Naive thymus-derived CD4-positive, alpha-beta T cell (primary cell): Measurements from ENCODE around the gene B3GLCT. TPM values are rescaled to one million over a fixed set of nuclear protein-coding genes. Genes with fewer than 3 reads are reported as not detected.

Experiments used
- ATAC-seq: fragments of 150-1000 bp; cut with Tn5 transposase; 2 replicates; pipeline ENCODE4 v1.10.0; 2021; ENCODE audit warnings: mild to moderate bottlenecking, moderate library complexity
- CTCF ChIA-PET: fragments of 350-600 bp; sonication (Branson Sonifier 250); formaldehyde crosslinking; loops from one replicate; lab custom pipeline; 2021; ENCODE audit warnings: antibody characterized with exemption; lab: Charles Lee
- POLR2A ChIA-PET: fragments of 350-600 bp; sonication (Branson Sonifier 250); formaldehyde crosslinking; loops from one replicate; lab custom pipeline; 2021; ENCODE audit warnings: antibody characterized with exemption, inconsistent platforms; lab: Charles Lee
- DNase-seq, 9 donors: peaks; one replicate each; pipeline versions ENCODE4 v3.0.0 to v3.0.0-alpha.2; 2020 to 2022; ENCODE audit warnings: mixed read lengths in 1 of 9
- H3K27ac ChIP-seq: one replicate; pipeline ENCODE4 v1.7.0; 2013; ENCODE audit warnings: mild to moderate bottlenecking, low read depth, low read length, moderate library complexity
- H3K27me3 ChIP-seq, 2 donors: one replicate each; pipeline ENCODE4 v1.7.0; 2013; ENCODE audit warnings: low read length in 2 of 2, mild to moderate bottlenecking in 2 of 2, moderate library complexity in 2 of 2; ENCODE audit not compliant: control insufficient read depth in 2 of 2, insufficient read depth in 2 of 2
- H3K36me3 ChIP-seq, 3 experiments: 1 replicate in 2 of 3; 2 replicates in 1 of 3; pipeline ENCODE4 v1.7.0; 2013; ENCODE audit warnings: low read length in 3 of 3, mild to moderate bottlenecking in 3 of 3, moderate library complexity in 1 of 3; ENCODE audit not compliant: insufficient read depth in 3 of 3, control insufficient read depth in 2 of 3
- H3K4me1 ChIP-seq, 2 donors: one replicate each; pipeline ENCODE4 v1.7.0; 2013; ENCODE audit warnings: low read length in 2 of 2, mild to moderate bottlenecking in 2 of 2, moderate library complexity in 1 of 2; ENCODE audit not compliant: control insufficient read depth in 2 of 2, insufficient read depth in 2 of 2
- H3K4me3 ChIP-seq: 2 replicates; pipeline ENCODE4 v1.7.0; 2013; ENCODE audit warnings: mild to moderate bottlenecking, low read length
- H3K9me3 ChIP-seq, 3 experiments: 1 replicate in 2 of 3; 2 replicates in 1 of 3; pipeline ENCODE4 v1.7.0; 2013; ENCODE audit warnings: low read length in 3 of 3; ENCODE audit not compliant: control insufficient read depth in 2 of 3
- H3K27ac Mint-ChIP-seq, 9 donors: one replicate each; pipeline ENCODE4 v1.8.0; 2020 to 2022; ENCODE audit warnings: mixed read lengths in 9 of 9, mild to moderate bottlenecking in 8 of 9, moderate library complexity in 5 of 9, inconsistent platforms in 2 of 9
- H3K27me3 Mint-ChIP-seq, 5 donors: one replicate each; pipeline ENCODE4 v1.8.0; 2021 to 2022; ENCODE audit warnings: mixed read lengths in 5 of 5, mild to moderate bottlenecking in 1 of 5
- H3K36me3 Mint-ChIP-seq, 5 donors: one replicate each; pipeline ENCODE4 v1.8.0; 2020 to 2022; ENCODE audit warnings: mixed read lengths in 5 of 5, mild to moderate bottlenecking in 3 of 5, inconsistent platforms in 1 of 5
- H3K4me1 Mint-ChIP-seq, 7 donors: one replicate each; pipeline ENCODE4 v1.8.0; 2020 to 2022; ENCODE audit warnings: mixed read lengths in 7 of 7, mild to moderate bottlenecking in 3 of 7, inconsistent platforms in 1 of 7
- H3K4me3 Mint-ChIP-seq, 10 donors: one replicate each; pipeline ENCODE4 v1.8.0; 2020 to 2022; ENCODE audit warnings: mild to moderate bottlenecking in 10 of 10, mixed read lengths in 10 of 10, moderate library complexity in 6 of 10, inconsistent platforms in 2 of 10
- H3K9me3 Mint-ChIP-seq, 11 donors: one replicate each; pipeline ENCODE4 v1.8.0; 2020 to 2022; ENCODE audit warnings: mixed read lengths in 11 of 11, mild to moderate bottlenecking in 4 of 11, inconsistent platforms in 1 of 11, moderate library complexity in 1 of 11
- intact Hi-C, 2 donors: fragments of 100-400 bp; cut with micrococcal nuclease; formaldehyde crosslinking; loops; one replicate each; pipeline ENCODE4 v1.15.1; 2023
- polyA plus RNA-seq, 2 donors: library from polyadenylated mRNA; unstranded; fragments of 300-500 nt; fragmentation: Illumina TruSeq; gene quantifications; one replicate each; pipeline ENCODE4 v1.2.3, GENCODE V29; 2021
- total RNA-seq, 6 experiments: library from RNA in 5 of 6; stranded (reverse) in 5 of 6; gene quantifications; 1 replicate in 5 of 6; 2 replicates in 1 of 6; pipeline ENCODE4 v1.2.3 and lab custom pipeline; 2021 to 2026

Gene B3GLCT
- total and polyA plus RNA-seq, 7 experiments from 2014 or later, result 3.7 to 5.3 (median 4.5) TPM

- intact Hi-C loops, result no loop called here
- H3K9me3 Mint-ChIP-seq, result peaks cover 0 to 3% (median 0%) of the 10 kb centered on the region in 11 donors
- H3K4me3 Mint-ChIP-seq, result no peak overlapping the region
- no peak for DNase-seq
- Histone ChIP-seq H3K4me3 (no peak overlapping the region), H3K27ac (no peak overlapping the region), H3K9me3 (no peaks in the 10 kb centered on the region), H3K4me1 (no peaks in the 10 kb centered on the region), H3K36me3 (no peaks in the 10 kb centered on the region), H3K27me3 (no peaks in the 10 kb centered on the region)
- no peak for ATAC-seq
- H3K4me1 Mint-ChIP-seq, result peaks cover 0 to 6% (median 0%) of the 10 kb centered on the region in 7 donors
- ChIA-PET CTCF (no interaction called here), POLR2A (no interaction called here)
- H3K27me3 Mint-ChIP-seq, result peaks cover 0 to 21% (median 12%) of the 10 kb centered on the region in 5 donors
- peaks cover 0 to 3% (median 0%) of the 10 kb centered on the region in 5 donors for H3K36me3 Mint-ChIP-seq
- H3K27ac Mint-ChIP-seq, result no peak overlapping the region
Measured at GRCh38 chr13:31191748-31192147, 8.0 kb upstream of the B3GLCT start.

DNA sequence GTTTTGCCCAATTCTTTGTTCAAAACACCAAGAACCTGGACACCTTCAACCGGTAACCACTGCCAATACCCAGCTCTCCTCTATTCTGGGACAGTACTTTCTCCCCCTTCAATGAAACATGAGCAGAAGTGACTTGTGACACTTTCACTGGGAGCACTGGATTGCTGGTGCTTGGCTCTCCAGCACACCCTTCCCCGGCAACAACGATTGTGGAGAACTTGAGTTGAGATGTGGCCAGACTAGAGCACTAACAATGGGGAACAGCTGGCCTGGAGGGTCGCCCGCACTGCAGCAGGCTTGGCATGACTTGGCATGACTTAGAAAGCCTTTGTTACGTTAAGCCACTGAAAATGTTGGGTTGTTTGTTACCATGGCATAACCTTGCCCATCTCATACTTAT lies 7.5 kb upstream of the B3GLCT start:
- peaks cover 0 to 6% (median 0%) of the 10 kb centered on the region in 7 donors for H3K4me1 Mint-ChIP-seq
- peaks cover 0 to 3% (median 0%) of the 10 kb centered on the region in 11 donors for H3K9me3 Mint-ChIP-seq
- ATAC-seq (no peak), DNase-seq (no peak)
- Histone ChIP-seq H3K4me3 (no peak overlapping the region), H3K9me3 (no peaks in the 10 kb centered on the region), H3K27ac (no peak overlapping the region), H3K4me1 (no peaks in the 10 kb centered on the region), H3K27me3 (no peaks in the 10 kb centered on the region), H3K36me3 (no peaks in the 10 kb centered on the region)
- intact Hi-C loops, result no loop called here
- H3K36me3 Mint-ChIP-seq, result peaks cover 0 to 2% (median 0%) of the 10 kb centered on the region in 5 donors
- no peak overlapping the region for H3K4me3 Mint-ChIP-seq
- ChIA-PET POLR2A (no interaction called here), CTCF (no interaction called here)
- peaks cover 0 to 20% (median 12%) of the 10 kb centered on the region in 5 donors for H3K27me3 Mint-ChIP-seq
- H3K27ac Mint-ChIP-seq, result no peak overlapping the region

GRCh38 chr13:31195616-31196015 lies 4.2 kb upstream of the B3GLCT start:
- H3K27me3 Mint-ChIP-seq, result peaks cover 0 to 27% (median 0%) of the 10 kb centered on the region in 5 donors
- H3K4me1 ChIP-seq, result no peaks in the 10 kb centered on the region
- no peaks in the 10 kb centered on the region for H3K9me3 Mint-ChIP-seq
- no peaks in the 10 kb centered on the region for H3K27me3 ChIP-seq
- H3K36me3 Mint-ChIP-seq, result no peaks in the 10 kb centered on the region
- ATAC-seq (no peak), DNase-seq (no peak)
- peaks cover 4 to 11% (median 8%) of the 10 kb centered on the region in 7 donors for H3K4me1 Mint-ChIP-seq
- H3K4me3 ChIP-seq, result no peak overlapping the region
- POLR2A ChIA-PET, result interaction anchor here (0.6 to 0.7 kb wide), 2 partner anchors 23 to 48 kb away, joined by 3 read pairs; no protein-coding TSS in a partner anchor
- no peaks in the 10 kb centered on the region for H3K9me3 ChIP-seq
- H3K27ac ChIP-seq, result no peak overlapping the region
- H3K36me3 ChIP-seq, result no peaks in the 10 kb centered on the region
- H3K27ac Mint-ChIP-seq, result no peak overlapping the region
- CTCF ChIA-PET, result no interaction called here
- intact Hi-C loops, result no loop called here
- H3K4me3 Mint-ChIP-seq, result no peak overlapping the region

DNA sequence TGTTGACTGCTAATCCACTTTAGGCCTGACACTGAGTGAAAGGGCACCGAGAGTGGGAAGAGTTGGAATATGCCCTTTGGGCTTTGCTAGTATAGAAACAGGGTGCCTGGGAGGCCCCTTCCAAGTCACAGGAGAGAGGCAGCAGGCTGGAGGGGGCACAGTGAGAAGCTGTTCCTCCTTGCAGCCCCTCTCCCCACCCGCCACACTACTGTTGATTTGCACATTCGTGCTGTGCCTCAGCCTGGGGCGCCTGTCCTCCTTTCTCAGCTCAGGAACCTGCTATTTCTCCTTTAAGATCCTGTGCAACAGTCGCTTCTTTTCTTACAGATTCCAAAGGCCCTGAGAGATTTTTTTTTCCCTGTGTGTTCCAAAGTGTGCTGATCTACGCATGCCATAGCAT lies 2.8 kb upstream of the B3GLCT start:
- DNase-seq (no peak), ATAC-seq (no peak)
- peaks cover 5 to 6% of the 10 kb centered on the region in 2 donors for H3K4me1 ChIP-seq
- no peak overlapping the region for H3K4me3 Mint-ChIP-seq
- ChIA-PET POLR2A (no interaction called here), CTCF (interaction anchor here (0.7 kb wide), 1 partner anchor 39 kb away, joined by 3 read pairs; no protein-coding TSS in a partner anchor)
- no peaks in the 10 kb centered on the region for H3K36me3 Mint-ChIP-seq
- H3K4me1 Mint-ChIP-seq, result peaks cover 12 to 23% (median 14%) of the 10 kb centered on the region in 7 donors
- H3K9me3 Mint-ChIP-seq, result no peaks in the 10 kb centered on the region
- no peak overlapping the region for H3K27ac Mint-ChIP-seq
- no peak overlapping the region for H3K27ac ChIP-seq
- peaks cover 0 to 28% (median 0%) of the 10 kb centered on the region in 5 donors for H3K27me3 Mint-ChIP-seq
- no peaks in the 10 kb centered on the region for H3K36me3 ChIP-seq
- H3K4me3 ChIP-seq, result no peak overlapping the region
- no peaks in the 10 kb centered on the region for H3K9me3 ChIP-seq
- intact Hi-C loops, result no loop called here
- no peaks in the 10 kb centered on the region for H3K27me3 ChIP-seq

DNA sequence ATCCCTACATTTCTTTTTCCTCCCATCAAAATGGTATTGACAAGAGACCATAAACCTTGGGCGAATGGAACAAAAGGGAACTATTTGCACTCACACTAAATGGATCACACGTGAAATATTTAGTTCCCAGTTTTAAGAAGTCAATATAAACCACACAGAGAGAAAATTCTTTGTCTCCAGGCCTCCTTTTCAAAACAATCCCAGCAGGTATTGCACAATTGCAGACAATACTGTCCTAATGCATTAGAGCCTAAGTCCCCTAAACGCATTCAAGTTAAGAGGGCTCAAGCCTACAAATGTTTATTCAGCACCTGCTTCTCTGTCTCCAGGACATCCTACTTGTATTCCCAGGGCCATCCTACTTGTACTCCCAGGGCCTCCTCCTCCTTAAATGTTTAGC lies 1.3 kb upstream of the B3GLCT start:
- Mint-ChIP-seq H3K36me3 (no peaks in the 10 kb centered on the region), H3K27me3 (peaks cover 0 to 23% (median 0%) of the 10 kb centered on the region in 5 donors), H3K9me3 (no peaks in the 10 kb centered on the region), H3K4me1 (peaks cover 12 to 23% (median 14%) of the 10 kb centered on the region in 7 donors), H3K27ac (peak overlapping the region in 2 of 9 donors; percentile 36 to 94), H3K4me3 (peak overlapping the region in 6 of 10 donors; percentile 12 to 89 (median 48))
- no peak overlapping the region for H3K27ac ChIP-seq
- intact Hi-C loops, result no loop called here
- no peaks in the 10 kb centered on the region for H3K36me3 ChIP-seq
- no peaks in the 10 kb centered on the region for H3K9me3 ChIP-seq
- no peak for DNase-seq
- H3K4me1 ChIP-seq, result peaks cover 5 to 6% of the 10 kb centered on the region in 2 donors
- H3K27me3 ChIP-seq, result no peaks in the 10 kb centered on the region
- ChIA-PET POLR2A (interaction anchor here (1.8 kb wide), 1 partner anchor 37 kb away, joined by 16 read pairs; the partner anchor contains the start of gene HSPH1), CTCF (no interaction called here)
- no peak overlapping the region for H3K4me3 ChIP-seq
- no peak for ATAC-seq

- Histone ChIP-seq H3K36me3 (no peaks in the 10 kb centered on the region), H3K27ac (peak overlapping the region; percentile 82), H3K9me3 (no peaks in the 10 kb centered on the region), H3K4me1 (peaks cover 5 to 6% of the 10 kb centered on the region in 2 donors), H3K27me3 (no peaks in the 10 kb centered on the region), H3K4me3 (peak overlapping the region; percentile 59)
- peak; percentile 28 for ATAC-seq
- Mint-ChIP-seq H3K27ac (peak overlapping the region; percentile 76 to 94 (median 90)), H3K27me3 (peaks cover 0 to 19% (median 0%) of the 10 kb centered on the region in 5 donors), H3K36me3 (no peaks in the 10 kb centered on the region), H3K9me3 (no peaks in the 10 kb centered on the region), H3K4me3 (peak overlapping the region; percentile 79 to 92 (median 88)), H3K4me1 (peaks cover 13 to 23% (median 17%) of the 10 kb centered on the region in 7 donors)
- DNase-seq, result no peak
- ChIA-PET CTCF (interaction anchor here (0.9 kb wide), 1 partner anchor 36 kb away, joined by 5 read pairs; no protein-coding TSS in a partner anchor), POLR2A (interaction anchor here (0.7 to 1.8 kb wide), 6 partner anchors 20 to 47 kb away, joined by 3 to 16 read pairs (median 4); partner anchors contain the start of gene HSPH1)
- intact Hi-C loops, result loop anchor here (1.0 kb wide), 2 partner anchors 37 to 225 kb away; no protein-coding TSS in a partner anchor
Measured at GRCh38 chr13:31199527-31199848, 287 bp upstream of the B3GLCT start.
